Activated CD4-positive, alpha-beta T cell treated with anti-CD3 and anti-CD28 coated beads, Interleukin-2, amount 50 U/mL, for 1 hour (primary cell): ENCODE measurements around the gene CDKN2A.

Source experiments
- DNase-seq: peaks from one replicate; pipeline ENCODE4 v3.0.0-alpha.2; 2020

The CDKN2A gene

DNA sequence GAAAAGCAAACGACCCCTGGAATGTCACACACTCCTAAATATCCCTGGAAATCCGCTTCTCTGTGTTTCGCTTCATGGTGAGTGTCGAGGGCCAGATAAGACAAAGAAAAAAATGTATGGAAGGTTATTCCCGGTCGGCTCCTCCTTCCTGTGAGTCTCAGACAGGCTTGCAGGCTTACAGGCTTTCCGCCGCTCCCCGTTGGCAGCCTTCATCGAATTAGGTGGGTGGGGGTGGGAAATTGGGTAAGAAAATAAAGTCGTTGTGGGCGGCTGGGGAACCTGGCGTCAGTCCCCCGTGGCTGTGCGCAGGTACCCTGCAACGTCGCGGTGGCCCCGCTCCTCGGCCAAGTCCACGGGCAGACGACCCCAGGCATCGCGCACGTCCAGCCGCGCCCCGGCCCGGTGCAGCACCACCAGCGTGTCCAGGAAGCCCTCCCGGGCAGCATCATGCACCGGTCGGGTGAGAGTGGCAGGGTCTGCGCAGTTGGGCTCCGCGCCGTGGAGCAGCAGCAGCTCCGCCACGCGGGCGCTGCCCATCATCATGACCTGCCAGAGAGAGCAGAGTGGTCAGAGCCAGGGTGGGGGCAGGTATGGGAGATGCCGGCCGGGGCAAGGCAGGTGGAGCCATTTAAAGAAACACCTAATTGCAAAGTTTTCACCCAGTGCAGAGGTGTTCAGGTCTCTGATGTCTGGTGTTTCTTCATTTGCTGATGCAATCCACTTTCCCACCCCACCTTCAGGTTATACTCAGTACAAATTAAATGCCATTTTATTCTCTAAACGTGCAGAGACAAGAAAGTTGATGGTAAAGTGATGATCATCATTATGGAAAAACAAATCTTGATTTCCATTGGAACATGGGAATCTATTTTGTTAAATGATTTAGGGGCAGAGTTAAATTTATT is 11.8 kb upstream of the CDKN2A start:
- no peak for DNase-seq

DNA sequence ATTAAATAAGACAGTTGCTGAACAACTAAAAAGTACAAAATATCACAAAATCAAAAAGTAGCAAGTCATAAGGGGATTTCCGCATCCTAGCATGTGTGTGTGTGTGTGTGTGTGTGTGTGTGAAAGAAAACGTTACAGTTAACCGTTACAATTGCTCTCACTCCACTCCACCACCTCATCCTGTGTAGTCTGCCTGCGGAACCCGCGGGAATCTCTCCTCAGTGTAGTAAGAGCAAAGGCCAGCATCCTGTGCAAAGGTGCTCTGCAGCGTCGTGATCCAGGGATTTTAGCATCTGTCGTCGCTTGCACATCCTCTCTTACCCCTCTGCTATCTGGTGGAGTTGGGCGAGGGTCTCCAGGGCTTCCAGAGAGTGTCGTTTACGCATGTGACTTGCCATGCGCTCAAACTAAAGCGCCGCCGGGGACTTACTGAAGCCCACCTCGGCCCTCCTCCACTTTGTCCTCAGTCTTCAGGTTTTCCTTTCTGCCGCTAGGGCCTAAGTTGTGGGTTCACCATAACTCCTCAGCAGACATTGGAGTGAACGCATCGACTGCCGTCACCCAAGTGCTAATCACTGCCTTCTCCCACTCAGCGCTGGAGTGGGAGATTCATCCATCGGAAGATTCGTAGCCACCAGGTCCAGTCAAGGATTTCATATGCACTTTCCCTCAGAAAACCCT is 11.0 kb upstream of the CDKN2A start:
- no peak for DNase-seq

DNA sequence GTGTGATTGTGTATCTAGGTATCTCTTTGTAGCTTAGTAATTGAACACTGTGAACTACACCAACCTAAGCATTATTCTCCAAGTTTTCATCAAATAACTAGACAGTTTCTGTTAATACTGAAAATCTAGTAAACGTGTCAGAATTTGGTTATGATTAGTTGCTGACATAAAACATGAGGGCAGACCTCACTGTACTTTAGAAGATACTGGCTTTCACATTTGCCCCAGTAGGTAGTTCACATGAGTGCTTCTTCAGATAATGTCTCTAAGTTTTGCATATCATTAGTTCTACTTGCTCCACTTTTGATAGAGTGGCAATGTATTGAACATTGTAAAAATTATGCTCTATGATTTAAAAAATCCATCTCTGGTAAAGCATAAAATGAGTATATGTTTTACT is 7.8 kb upstream of the CDKN2A start:
- DNase-seq: no peak

DNA sequence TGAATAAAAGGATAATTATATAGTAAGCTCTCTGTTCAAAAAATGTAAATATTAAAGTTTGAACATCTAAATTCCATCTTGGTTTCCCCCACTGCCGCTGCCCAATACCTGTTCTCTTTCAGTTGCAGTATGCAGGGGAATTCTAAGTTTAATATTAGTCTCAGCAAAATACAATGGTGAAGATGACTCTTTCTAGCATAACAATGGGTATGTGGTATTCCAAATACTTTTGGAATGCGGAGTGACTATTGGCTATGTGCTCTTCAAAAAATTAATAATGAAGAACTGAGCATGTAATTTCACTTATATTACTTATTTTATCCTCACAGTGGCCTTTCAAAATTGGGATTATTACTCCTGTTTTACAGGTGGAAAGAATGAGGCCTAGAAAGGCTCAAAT is 3.8 kb upstream of the CDKN2A start:
- DNase-seq: no peak

DNA sequence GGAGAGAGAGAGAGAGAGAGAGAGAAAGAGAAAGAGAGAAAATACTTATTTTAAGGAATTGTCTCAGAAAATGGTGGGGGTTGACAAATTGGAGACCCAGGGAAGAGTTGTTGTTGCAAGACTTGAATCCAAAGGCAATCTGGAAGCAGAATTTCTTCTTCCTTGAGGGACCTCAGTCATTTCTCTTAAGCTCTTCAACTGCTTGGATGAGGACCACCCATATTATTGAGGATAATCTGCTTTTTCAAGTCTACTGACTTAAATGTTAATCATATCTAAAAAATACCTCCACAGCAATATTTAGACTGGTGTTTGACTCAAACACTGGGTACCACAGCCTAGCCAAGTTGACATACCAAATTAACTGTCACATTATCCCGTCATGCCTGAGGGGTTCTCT is 3.3 kb upstream of the CDKN2A start:
- no peak for DNase-seq

DNA sequence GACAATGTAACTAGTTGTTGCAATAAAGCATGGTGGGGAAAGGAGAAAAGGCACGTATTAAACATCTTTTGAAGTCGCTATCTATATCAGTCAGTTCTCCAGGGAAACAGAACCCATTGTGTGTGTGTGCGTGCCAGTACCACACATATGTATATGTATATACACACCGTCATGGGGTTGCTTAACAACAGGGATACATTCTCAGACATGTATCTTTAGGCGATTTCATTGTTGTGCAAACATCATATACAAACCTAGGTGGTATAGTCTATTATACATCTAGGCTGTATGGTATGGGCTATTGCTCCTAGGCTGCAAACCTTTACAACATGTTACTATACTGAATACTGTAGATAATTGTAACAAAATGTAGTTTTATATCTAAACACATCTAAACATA is 2.7 kb upstream of the CDKN2A start:
- no peak for DNase-seq

DNA sequence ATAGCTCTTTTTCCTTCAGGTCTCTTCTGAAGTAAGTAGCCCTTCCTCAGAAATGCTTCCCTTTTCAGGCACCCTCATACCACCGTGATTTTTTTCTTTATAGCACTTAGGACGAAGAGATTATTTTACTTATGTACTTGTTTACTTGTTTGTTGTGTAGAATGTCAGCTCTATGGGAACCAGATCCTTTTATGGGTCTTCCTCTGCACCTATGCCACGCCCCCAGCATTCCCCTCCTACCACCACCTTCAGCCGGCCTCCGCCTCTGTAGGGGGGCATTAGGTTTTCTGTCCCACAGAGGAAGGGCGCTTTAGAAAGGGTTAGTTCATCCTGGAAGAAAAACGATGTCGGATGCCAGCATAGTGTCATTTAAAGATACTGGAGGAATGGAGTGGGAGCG is 2.2 kb upstream of the CDKN2A start:
- no peak for DNase-seq

DNA sequence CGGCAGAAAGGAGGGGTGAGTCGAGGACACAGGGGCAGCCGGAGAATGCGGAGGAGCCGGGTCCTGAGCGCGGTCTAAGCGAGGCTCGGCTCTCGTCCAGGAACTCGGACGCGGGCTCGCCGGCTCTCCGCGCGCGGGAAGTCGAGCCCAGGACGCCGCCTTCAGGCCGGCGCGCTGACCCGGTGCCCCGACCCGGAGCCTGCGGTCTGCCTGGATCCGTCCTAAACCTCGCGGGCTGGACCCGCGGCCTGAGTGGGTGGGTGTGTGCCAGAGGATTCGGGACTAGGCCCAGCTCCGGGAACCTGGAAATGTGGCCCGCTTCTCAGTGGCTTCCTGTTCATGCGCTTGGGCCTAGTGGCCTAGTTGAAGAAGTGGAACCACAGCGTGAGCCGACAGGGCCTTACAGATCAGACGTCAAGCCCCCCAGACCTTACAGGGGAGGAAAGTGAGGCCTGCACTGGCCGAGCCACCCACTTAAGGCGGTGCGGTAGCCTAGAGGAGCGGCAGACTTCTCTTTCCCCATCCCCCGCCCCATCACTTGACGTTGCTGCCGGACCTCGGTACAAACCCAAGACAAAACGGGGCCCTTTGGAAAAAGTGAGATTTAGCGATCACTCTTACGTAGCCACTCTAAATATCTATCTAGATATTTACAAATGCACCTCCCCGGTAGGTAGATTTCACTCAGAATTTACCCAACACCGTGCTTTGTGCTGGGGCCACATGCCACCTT is 1.6 kb upstream of the CDKN2A start:
- no peak for DNase-seq

DNA sequence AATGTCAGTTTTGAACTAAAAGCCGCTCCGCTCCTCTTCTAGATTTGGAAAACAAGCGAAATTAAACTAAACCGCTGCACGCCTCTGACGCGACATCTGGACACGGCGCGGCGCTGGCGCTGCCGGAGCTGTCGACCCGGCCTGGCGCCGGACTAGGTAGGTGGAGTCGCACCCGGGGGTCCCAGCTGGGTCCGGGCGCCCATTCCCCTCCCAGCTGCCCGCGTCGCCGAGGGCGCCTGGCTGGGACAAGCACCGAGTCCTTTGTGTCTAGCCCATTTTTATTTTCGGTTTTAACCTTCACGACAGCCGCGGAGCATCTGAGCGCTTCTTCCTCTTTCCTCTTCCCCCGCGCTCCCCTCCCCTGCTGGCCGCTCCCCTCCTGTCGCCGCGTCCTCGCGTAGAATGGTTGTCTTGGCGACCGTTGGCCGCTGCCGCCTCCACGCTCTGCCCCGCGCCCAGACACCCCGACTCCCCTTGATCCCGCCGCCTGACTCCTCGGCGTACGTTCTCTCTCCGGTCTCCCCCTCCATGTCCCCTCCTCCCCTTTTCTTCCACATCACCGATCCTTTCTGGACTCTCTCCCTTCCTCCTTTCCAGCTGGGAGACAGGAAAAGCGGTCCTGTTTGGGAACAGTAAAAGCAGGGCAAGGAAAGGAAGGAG is 944 bp upstream of the CDKN2A start:
- DNase-seq: peak; percentile 71

DNA sequence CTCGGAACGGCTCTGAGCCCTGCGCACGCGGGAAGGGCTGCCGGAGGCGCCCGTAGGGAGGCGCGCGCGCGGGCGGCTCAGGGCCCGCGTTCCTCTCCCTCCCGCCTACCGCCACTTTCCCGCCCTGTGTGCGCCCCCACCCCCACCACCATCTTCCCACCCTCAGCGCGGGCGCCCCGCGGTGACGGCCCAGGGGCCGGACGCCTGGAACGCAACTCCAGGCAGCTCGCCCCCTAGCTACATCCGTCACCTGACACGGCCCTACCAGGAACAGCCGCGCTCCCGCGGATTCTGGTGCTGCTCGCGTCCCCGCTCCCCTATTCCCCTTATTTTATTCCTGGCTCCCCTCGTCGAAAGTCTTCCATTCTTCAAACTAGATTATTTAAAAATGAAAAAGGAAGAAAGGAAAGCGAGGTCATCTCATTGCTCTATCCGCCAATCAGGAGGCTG is 389 bp upstream of the CDKN2A start, which contains the start of gene CDKN2B-AS1:
CDKN2B-AS1 (plus strand) TSS at position 236 of the 450 bp plus-strand sequence.
- DNase-seq: no peak

DNA sequence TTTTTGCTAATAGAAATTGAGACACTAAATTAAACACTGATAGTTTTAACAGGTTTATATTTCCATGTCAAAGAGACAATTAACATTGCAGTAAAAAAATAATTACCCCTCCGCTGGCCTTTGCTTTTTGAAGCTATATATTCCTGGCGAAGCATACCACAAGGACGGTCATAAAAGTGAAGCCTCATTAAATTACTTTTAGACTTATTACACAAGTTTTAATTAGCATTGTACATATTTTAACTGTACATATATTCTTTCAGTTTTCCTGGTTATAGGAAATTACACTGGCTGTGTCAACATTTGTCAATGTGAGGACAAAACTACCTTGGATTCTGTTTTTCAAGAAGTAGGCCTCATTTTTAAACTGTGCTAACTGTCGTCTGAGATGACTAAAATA is 1.2 kb downstream of the CDKN2A start:
- no peak for DNase-seq

DNA sequence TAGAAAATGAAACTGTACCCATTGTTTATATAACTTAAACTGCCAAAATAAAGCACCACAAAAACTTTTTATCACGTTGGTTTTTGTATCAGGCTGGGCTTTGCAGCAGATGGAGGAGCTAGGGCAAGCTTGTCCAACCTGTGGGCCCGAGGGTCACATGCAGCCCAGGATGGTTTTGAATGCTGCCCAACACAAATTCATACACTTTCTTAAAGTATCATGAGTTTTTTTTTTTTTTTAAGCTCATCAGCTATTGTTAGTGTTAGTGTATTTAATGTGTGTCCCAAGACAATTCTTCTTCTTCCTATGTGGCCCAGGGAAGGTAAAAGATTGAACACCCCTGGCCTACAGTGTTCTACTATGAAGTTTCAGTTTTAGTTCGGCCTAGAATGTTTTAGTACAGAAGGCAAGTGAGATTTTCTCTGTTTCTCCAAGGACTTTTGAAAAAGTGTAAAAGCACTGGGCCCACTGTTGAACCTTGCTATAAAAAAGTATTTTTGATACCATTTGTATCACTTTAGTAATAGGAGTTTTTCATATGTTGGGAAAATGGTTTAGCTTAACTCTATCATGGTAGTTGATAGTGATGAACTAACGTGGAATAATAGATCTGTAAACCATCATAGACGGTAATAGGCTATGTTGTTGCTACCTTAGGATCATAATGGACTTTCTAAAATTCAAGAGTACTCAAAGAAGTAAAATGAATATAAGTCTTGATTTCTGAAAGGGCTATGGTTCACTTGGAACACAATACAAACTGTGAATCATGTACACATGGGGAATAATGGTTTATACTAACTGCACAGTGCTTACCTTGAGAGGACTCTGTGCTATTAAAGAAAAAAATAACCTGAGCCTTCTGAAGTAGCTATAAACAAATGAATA is 2.9 kb downstream of the CDKN2A start:
- DNase-seq: no peak

DNA sequence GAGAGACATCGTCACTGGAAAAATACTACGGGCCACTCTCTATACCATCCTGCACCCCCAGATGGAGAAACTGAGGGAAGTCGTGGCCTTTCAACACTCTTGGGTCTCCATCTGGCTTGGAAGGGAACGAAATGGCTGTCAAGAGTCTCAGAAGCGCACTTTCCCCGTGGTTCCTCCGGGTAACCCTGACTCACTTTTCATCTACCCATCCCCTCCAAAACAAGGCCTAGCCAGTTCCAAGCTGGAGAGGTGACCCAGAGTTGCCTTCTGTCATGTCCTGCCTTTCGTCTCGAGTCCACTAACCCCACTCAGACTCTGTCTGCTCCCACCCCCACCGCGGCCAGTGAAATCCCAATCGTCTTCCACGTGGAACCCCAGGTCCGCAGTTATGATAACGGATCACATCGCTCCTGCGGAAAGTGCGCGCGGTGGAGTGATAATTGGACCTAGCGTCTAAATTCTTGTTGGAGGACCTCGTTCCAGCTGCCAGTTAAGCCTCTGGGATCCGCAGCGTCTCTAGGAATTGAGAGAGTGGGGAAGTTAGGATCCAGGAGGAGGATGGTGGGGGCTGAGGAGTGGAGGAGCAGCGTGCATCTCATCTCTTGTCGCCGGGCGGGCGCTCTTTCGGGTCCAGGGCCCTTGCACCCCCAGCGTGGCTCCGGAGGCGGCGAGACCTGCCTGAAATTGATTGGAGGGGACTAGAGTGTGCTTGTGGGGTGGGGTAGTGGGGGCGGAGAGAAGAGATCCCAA is 4.6 kb downstream of the CDKN2A start:
- no peak for DNase-seq

DNA sequence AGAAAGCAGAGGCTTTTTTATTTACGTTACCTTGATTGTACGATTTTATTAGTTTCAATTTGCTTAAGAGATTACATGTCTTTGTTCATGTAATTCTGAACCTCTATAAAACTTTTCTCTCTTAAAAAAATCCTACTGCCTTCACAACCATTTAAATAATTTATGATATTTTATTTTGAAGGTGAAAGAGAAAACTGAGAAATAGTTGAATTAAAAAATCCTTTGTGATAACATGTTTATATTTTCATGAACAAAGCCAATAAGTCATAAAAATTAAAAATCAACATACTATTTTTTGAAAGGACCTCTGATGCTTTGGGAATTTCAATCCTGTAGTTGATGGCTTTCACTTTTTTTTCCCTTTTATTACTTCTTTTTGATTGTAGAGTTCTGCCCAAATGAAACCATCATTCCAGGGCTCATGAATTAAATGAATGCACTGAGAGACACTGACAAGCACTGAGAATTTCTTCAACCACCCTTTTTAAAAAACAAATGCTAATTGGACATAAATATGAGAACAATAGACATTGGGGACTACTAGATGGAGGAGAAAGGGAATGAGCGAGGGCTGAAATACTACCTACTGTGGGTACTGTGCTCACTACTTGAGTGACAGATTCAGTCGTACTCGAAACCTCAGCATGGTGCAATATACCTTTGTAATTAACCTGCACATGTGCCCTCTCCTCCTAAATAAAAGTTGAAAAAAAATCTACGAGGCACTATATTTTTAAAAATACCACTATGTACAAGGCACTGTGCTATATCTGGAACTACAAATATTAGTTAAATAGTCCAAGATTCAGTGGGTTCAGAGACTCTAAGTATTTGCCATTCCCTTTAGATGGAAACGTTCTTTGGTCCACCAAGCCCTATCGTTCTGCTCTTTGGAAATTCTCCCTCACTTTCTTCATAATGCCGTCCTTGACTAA is 5.9 kb downstream of the CDKN2A start:
- no peak for DNase-seq

DNA sequence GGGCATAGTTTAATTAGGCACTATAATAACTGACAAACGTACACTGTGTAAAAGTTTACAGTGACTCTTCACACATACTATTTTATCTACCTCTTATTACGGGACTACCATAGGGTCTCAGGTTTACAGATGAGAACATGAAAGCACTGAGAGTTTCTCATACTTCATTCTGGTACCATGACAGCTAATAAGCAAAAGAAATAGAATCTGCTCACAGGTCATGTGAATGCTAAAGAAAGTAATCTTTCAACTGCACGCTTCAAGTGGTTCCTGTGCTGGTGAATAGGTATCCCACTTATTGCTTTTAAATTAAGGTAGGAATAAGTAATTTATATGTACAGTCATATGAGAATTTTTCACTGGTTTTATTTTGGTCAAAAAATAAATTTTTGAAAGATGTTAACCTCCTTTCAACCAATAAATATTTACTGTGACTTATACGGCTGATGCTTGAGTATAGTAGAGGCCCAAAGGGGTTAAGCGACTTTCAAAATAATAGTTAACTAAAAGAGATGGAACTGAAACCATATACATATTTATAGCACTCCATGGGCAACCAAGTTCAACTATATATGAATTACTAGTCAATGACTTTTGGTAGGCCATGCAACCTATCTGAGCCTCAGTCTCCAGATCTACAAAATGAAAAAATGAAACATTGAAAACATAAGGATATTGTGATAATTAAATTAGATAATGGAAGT is 8.1 kb downstream of the CDKN2A start:
- DNase-seq: no peak

DNA sequence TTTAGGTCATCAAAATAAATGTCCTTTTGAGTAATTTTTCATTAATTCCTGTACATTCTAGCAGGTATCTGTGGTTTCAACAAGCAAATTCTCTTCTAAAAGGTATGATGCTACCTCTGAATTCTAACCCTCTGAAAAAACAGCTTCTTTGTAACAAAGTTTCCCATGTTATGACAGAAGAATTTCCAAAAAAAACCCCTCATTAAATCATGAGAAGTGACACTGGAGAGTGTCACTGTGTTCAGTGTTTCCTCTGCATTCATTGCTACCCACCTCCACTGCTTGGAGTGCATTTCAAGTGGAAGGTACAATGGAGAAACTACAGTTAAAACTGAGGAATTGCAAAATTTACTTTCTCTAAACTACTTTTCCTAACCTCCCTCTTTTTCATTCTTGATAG is 10.1 kb downstream of the CDKN2A start:
- no peak for DNase-seq

DNA sequence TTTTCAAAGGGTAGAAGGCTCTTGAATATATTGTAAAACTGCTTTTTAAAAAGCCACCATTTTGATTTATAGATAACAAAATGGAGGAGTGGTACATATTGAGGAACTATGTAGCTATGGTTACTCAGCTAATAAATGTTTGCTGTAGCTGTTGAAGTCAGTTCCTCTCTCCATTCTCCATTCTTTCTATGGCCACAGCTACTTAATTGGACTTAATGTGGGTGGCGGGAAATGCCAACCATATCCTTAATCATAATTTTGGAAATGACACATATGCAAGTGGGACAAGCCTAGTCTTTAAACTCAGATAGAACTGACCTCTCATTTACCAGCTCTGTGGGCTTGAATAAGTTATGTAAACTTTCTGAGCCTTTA is 10.6 kb downstream of the CDKN2A start:
- no peak for DNase-seq

DNA sequence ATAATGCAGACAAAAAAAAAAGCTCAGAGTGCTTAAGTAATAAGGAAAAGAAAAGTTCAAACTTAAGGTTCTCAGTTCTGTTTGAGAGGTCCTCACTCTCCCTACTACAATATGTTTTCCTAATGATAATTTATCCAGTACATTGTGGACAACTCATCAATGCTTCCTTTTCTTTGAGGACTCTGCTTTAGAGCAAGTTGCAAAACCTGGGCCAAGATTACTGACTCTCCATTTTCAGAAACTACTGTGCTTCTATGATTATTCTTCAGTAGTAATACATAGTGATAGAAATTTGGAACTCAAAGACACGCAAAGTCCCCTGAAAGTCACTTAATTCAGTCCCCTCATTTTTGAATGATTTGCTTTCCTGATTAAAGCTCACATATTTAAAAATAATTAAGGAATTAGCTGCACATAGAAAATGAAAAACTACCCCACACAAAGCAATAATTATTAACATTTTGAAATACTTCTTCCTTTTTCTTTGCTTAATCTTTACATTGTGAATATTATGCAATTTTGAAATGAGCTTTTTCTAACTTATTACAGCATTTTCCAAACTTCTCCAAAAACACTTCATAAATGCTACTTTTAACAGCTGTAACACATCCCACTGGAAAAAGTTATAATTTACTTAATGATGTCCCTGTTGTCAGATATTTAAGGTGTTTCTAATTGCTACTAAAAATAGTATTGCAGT is 11.2 kb downstream of the CDKN2A start:
- DNase-seq: no peak

DNA sequence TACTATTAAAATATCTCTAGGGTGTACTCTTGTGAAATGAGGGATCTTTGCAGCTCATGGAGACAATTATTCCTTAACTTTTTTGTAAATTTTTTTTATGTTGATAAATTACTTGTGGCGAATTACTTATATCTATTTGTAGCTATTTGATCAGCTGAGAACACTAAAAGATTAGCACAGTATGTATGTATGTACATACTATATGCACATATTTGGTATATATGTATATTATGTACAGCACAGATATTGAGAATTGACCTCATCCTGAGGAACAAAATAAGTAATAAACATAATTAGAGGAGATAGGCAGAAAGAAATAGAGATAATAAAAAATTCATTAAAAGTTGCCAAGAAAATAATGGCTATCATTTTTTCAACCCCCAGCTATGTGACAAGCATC is 11.8 kb downstream of the CDKN2A start:
- no peak for DNase-seq
